Measurements from ENCODE around the gene EEFSEC. TPM values are rescaled to one million over a fixed set of nuclear protein-coding genes. Genes with fewer than 3 reads are reported as not detected.

Gene EEFSEC
- total and polyA plus RNA-seq, 12 donors = 5.5 to 15.6 (median 10.4) TPM

- peak in 3 of 7 donors; percentile 1 to 7 (median 2) for DNase-seq
- no peak for TF ChIP-seq POLR2A (IDR thresholded peaks at IDR 0.05)
- TF ChIP-seq CTCF (IDR thresholded peaks at IDR 0.05) = no peak
- WGBS, 4 donors = 91 to 100% (median 94%) methylated on average over 5 to 6 of the region's 6 CpGs
- intact Hi-C loops (cut with DNase I) = loop anchor here in 1 of 2 donors (10.0 kb wide), 1 partner anchor 155 kb away; no protein-coding TSS in a partner anchor
- Histone ChIP-seq H3K27me3 (no peaks in the 10 kb centered on the region), H3K4me3 (no peak overlapping the region), H3K9me3 (replicated peaks in 1 of 3) (no peaks in the 10 kb centered on the region), H3K27ac (no peak overlapping the region), H3K4me1 (replicated peaks in 1 of 2) (peaks cover 4 to 7% of the 10 kb centered on the region in 2 donors), H3K36me3 (replicated peaks in 1 of 2) (no peaks in the 10 kb centered on the region)
Measured at GRCh38 chr3:128329491-128330213, 176.4 kb downstream of the EEFSEC start.

GRCh38 chr3:128330214-128330842, 177.0 kb downstream of the EEFSEC start:
- TF ChIP-seq POLR2A (IDR thresholded peaks at IDR 0.05) (no peak), CTCF (IDR thresholded peaks at IDR 0.05) (no peak)
- Histone ChIP-seq H3K27ac (no peak overlapping the region), H3K27me3 (no peaks in the 10 kb centered on the region), H3K9me3 (replicated peaks in 1 of 3) (no peaks in the 10 kb centered on the region), H3K4me1 (replicated peaks in 1 of 2) (peaks cover 0 to under 1% of the 10 kb centered on the region in 2 donors), H3K36me3 (replicated peaks in 1 of 2) (no peaks in the 10 kb centered on the region), H3K4me3 (no peak overlapping the region)
- peak in 3 of 7 donors; percentile 2 to 6 (median 3) for DNase-seq
- 88 to 96% (median 95%) methylated on average over 12 to 13 of the region's 13 CpGs for WGBS, 4 donors
- intact Hi-C loops (cut with DNase I) = no loop called here

- Histone ChIP-seq H3K4me3 (no peak overlapping the region), H3K4me1 (replicated peaks in 1 of 2) (no peaks in the 10 kb centered on the region), H3K27me3 (no peaks in the 10 kb centered on the region), H3K36me3 (replicated peaks in 1 of 2) (no peaks in the 10 kb centered on the region), H3K27ac (no peak overlapping the region), H3K9me3 (replicated peaks in 1 of 3) (no peaks in the 10 kb centered on the region)
- 54 to 73% (median 60%) methylated on average over 4 to 8 of the region's 8 CpGs for WGBS, 4 donors
- TF ChIP-seq CTCF (IDR thresholded peaks at IDR 0.05) (no peak), POLR2A (IDR thresholded peaks at IDR 0.05) (no peak)
- intact Hi-C loops (cut with DNase I) = no loop called here
- no peak for DNase-seq
Measured at GRCh38 chr3:128334086-128334645, 180.9 kb downstream of the EEFSEC start.

- Histone ChIP-seq H3K27me3 (no peaks in the 10 kb centered on the region), H3K4me1 (replicated peaks in 1 of 2) (no peaks in the 10 kb centered on the region), H3K4me3 (no peak overlapping the region), H3K9me3 (replicated peaks in 1 of 3) (no peaks in the 10 kb centered on the region), H3K27ac (no peak overlapping the region), H3K36me3 (replicated peaks in 1 of 2) (no peaks in the 10 kb centered on the region)
- DNase-seq = no peak
- intact Hi-C loops (cut with DNase I) = no loop called here
- TF ChIP-seq POLR2A (IDR thresholded peaks at IDR 0.05) (no peak), CTCF (IDR thresholded peaks at IDR 0.05) (no peak)
- WGBS, 4 donors = 95 to 96% (median 95%) methylated on average over 3 of the region's 3 CpGs; no CpG with 5 or more reads in 1 of the 4 donors
Measured at GRCh38 chr3:128334766-128335165, 181.5 kb downstream of the EEFSEC start.

Measured in adrenal gland (tissue), 12 donors.